IMR-90 (cell line): ENCODE results near the gene ALOX12.

Experiments used
- FOS ChIP-seq: fragments of 150-350 bp; IDR thresholded peaks from 2 replicates; pipeline ENCODE4 v1.6.1; 2016; ENCODE audit warnings: low read depth, low read length
- MAFK ChIP-seq: IDR thresholded peaks from 2 replicates; pipeline ENCODE4 v1.6.1; 2012; ENCODE audit warnings: low read depth, low read length, improper control_type of control experiment
- POLR2A ChIP-seq: IDR thresholded peaks from 2 replicates; pipeline ENCODE4 v1.6.1; 2012; ENCODE audit warnings: mild to moderate bottlenecking, low read depth, low read length
- RAD21 ChIP-seq: IDR thresholded peaks from 2 replicates; pipeline ENCODE4 v1.6.1; 2012; ENCODE audit warnings: low read length, improper control_type of control experiment
- TF ChIP-seq, protein P1 (sequence below): conservative IDR thresholded peaks from 2 replicates; pipeline ENCODE4 v1.5.1; 2012; ENCODE audit warnings: mild to moderate bottlenecking, low read depth, low read length, improper control_type of control experiment
- TF ChIP-seq, protein P2 (sequence below): fragments of 150-350 bp; IDR thresholded peaks from 2 replicates; pipeline ENCODE4 v1.6.1; 2016; ENCODE audit warnings: low read depth, mild to moderate bottlenecking, low read length, moderate library complexity, borderline replicate concordance

GRCh38 chr17:7058831-7059447 lies 63.1 kb downstream of the ALOX12 start:
- TF ChIP-seq POLR2A, result no peak
- no peak for TF ChIP-seq MAFK
- TF ChIP-seq, protein P1, sequence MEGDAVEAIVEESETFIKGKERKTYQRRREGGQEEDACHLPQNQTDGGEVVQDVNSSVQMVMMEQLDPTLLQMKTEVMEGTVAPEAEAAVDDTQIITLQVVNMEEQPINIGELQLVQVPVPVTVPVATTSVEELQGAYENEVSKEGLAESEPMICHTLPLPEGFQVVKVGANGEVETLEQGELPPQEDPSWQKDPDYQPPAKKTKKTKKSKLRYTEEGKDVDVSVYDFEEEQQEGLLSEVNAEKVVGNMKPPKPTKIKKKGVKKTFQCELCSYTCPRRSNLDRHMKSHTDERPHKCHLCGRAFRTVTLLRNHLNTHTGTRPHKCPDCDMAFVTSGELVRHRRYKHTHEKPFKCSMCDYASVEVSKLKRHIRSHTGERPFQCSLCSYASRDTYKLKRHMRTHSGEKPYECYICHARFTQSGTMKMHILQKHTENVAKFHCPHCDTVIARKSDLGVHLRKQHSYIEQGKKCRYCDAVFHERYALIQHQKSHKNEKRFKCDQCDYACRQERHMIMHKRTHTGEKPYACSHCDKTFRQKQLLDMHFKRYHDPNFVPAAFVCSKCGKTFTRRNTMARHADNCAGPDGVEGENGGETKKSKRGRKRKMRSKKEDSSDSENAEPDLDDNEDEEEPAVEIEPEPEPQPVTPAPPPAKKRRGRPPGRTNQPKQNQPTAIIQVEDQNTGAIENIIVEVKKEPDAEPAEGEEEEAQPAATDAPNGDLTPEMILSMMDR, result no peak
- TF ChIP-seq RAD21, result no peak
- TF ChIP-seq, protein P2, sequence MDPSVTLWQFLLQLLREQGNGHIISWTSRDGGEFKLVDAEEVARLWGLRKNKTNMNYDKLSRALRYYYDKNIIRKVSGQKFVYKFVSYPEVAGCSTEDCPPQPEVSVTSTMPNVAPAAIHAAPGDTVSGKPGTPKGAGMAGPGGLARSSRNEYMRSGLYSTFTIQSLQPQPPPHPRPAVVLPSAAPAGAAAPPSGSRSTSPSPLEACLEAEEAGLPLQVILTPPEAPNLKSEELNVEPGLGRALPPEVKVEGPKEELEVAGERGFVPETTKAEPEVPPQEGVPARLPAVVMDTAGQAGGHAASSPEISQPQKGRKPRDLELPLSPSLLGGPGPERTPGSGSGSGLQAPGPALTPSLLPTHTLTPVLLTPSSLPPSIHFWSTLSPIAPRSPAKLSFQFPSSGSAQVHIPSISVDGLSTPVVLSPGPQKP, result no peak
- TF ChIP-seq FOS, result no peak
